GM12873 (cell line): Measurements from ENCODE around the gene CCDC183.

Experiments used
- CTCF ChIP-seq: IDR thresholded peaks from 2 replicates; pipeline ENCODE4 v1.5.1; 2012; ENCODE audit warnings: low read depth, mild to moderate bottlenecking, moderate library complexity, low read length, control low read depth; ENCODE audit not compliant: insufficient read depth; ENCODE audit errors: missing control alignments

CCDC183 gene

DNA sequence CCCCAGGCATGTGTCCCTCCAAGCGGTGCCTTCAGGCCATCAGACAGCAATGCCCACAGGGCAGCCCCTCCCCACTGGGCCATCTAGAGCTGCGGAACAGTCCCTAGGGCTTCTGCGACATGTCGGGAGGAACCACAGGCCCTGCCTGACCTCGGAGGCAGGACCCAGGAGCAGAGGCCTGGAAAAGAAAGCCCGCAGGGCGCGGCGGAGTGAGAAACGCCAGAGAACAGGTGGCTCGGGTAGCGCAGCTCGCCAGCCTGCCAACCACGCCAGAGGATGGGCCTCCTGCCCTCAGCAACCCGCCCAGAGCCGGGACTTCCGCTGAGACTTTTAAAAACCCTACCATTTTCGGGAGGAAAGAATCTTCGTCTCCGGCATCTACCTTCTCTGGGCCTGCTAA is 38.8 kb upstream of the CCDC183 start:
- TF ChIP-seq CTCF, result no peak

DNA sequence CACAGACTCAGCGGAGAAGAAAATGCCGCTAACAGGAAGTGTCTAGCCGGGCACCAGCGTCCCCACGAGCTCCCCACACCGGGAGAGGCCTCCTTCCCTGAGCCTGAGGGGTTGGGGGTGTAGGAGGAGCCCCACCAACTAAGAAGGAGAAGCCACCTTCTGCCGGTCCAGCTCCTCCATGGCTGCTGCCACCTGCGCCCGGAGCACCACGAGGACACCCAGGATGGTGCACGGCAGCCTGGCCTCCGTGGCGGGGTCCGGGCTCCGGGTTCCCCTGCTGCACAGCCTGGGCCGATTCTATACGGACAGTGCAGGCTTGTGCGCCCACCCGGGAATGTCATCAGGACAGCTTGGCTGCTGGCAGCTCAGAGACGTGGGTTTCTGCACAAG is 38.4 kb upstream of the CCDC183 start:
- no peak for TF ChIP-seq CTCF

DNA sequence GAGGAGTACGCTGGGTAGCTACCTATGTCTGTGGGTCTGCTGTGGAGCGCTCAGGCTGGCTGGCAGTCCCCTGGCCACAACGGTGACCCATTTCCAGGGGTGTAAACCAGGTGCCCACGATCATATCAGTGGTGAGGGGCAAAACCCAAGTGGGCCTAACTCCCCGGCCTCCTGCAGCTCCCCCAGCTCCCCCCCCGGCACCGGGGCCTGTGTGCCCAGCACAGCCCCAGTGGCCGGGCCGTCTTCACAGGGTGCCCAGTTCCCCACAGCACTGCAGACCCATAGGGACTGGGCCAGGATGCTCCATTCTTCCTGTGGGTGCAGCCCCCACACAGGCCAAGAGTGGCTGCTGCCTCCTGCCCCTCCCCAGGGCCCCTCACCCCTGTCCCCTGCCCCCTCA is 37.1 kb upstream of the CCDC183 start:
- TF ChIP-seq CTCF, result no peak

- no peak for TF ChIP-seq CTCF
Measured at GRCh38 chr9:136759436-136760325, 36.5 kb upstream of the CCDC183 start.

DNA sequence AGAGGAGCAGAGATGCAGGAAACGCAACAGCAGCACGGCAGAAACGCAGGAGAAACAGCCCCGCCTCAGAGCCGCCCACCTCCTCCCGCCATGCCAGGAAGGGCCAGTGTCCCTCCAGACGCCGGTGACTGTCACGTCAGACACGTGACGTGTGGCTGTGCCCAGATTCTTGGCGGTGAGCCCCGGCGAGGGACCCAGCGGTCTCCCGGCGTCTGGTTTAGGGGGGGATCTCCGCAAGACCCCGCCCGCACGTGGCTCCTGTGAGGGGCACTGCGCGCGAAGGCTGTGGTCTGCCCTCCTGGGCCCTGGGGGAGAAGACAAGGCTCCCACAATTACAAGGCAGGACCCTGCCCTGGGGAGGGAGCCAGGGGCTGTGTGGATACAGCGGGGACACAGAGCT is 35.7 kb upstream of the CCDC183 start:
- no peak for TF ChIP-seq CTCF

GRCh38 chr9:136760834-136761544 is 35.1 kb upstream of the CCDC183 start:
- peak; percentile 72 for TF ChIP-seq CTCF

- TF ChIP-seq CTCF, result no peak
Measured at GRCh38 chr9:136761545-136761981, 34.6 kb upstream of the CCDC183 start.
